WTC11 (cell line): ENCODE results near the gene YES1. TPM values are rescaled to one million over a fixed set of nuclear protein-coding genes. Genes with fewer than 3 reads are reported as not detected.

Experiments
- ATAC-seq: fragments of 200-7000 bp; cut with Tn5 transposase; 2 replicates; pipeline ENCODE4 v1.10.0; 2021; ENCODE audit warnings: mild to moderate bottlenecking, moderate library complexity
- CTCF ChIA-PET: fragments of 300-600 bp; sonication (Branson Sonifier 250); formaldehyde crosslinking; loops from one replicate; lab custom pipeline; 2021; ENCODE audit warnings: antibody characterized with exemption; lab: Charles Lee
- POLR2A ChIA-PET: fragments of 350-600 bp; sonication (Branson Sonifier 250); formaldehyde crosslinking; loops from one replicate; lab custom pipeline; 2021; ENCODE audit warnings: antibody characterized with exemption; lab: Charles Lee
- DNase-seq: peaks from one replicate; pipeline ENCODE4 v3.0.0; 2021; ENCODE audit warnings: low spot score
- H3K27ac Mint-ChIP-seq: 2 replicates; pipeline ENCODE4 v1.8.0; 2021; ENCODE audit warnings: mixed read lengths
- H3K27me3 Mint-ChIP-seq: 2 replicates; pipeline ENCODE4 v1.8.0; 2021; ENCODE audit warnings: low read depth, mild to moderate bottlenecking, moderate library complexity, mixed read lengths
- H3K36me3 Mint-ChIP-seq: 2 replicates; pipeline ENCODE4 v1.8.0; 2021; ENCODE audit warnings: mixed read lengths
- H3K4me1 Mint-ChIP-seq: 2 replicates; pipeline ENCODE4 v1.8.0; 2022; ENCODE audit warnings: mixed read lengths
- H3K4me3 Mint-ChIP-seq: 2 replicates; pipeline ENCODE4 v1.8.0; 2021; ENCODE audit warnings: mild to moderate bottlenecking, moderate library complexity, mixed read lengths
- H3K9me3 Mint-ChIP-seq: 2 replicates; pipeline ENCODE4 v1.8.0; 2021; ENCODE audit warnings: mixed read lengths
- ARID4B ChIP-seq: sonication (generic); formaldehyde crosslinking; IDR thresholded peaks from 2 replicates; pipeline ENCODE4 v1.8.0; 2023; ENCODE audit warnings: missing genetic modification reagents, mild to moderate bottlenecking, borderline replicate concordance
- ATF1 ChIP-seq: sonication (generic); formaldehyde crosslinking; IDR thresholded peaks from 2 replicates; pipeline ENCODE4 v1.8.1; 2023; ENCODE audit warnings: mild to moderate bottlenecking, moderate library complexity, missing genetic modification reagents
- CREM ChIP-seq: sonication (generic); formaldehyde crosslinking; IDR thresholded peaks from 2 replicates; pipeline ENCODE4 v1.8.1; 2022; ENCODE audit warnings: mild to moderate bottlenecking, missing genetic modification reagents, moderate library complexity
- CTCF ChIP-seq: fragments of 200-600 bp; IDR thresholded peaks from 2 replicates; pipeline ENCODE4 v1.8.0; 2022; ENCODE audit warnings: antibody characterized with exemption
- E2F5 ChIP-seq: sonication (generic); formaldehyde crosslinking; IDR thresholded peaks from 2 replicates; pipeline ENCODE4 v1.8.1; 2022; ENCODE audit warnings: mild to moderate bottlenecking, moderate library complexity, missing genetic modification reagents
- JAZF1 ChIP-seq: fragments of 250-450 bp; sonication (Bioruptor Pico); IDR thresholded peaks from 2 replicates; pipeline ENCODE4 v1.9.0; 2021; ENCODE audit warnings: moderate library complexity, mild to moderate bottlenecking, inconsistent platforms
- JUN ChIP-seq: sonication (generic); formaldehyde crosslinking; IDR thresholded peaks from 2 replicates; pipeline ENCODE4 v1.8.0; 2023; ENCODE audit warnings: mild to moderate bottlenecking, missing genetic modification reagents
- MAX ChIP-seq: sonication (generic); formaldehyde crosslinking; IDR thresholded peaks from 2 replicates; pipeline ENCODE4 v1.8.0; 2022; ENCODE audit warnings: mild to moderate bottlenecking, missing genetic modification reagents
- NR1H2 ChIP-seq: sonication (generic); formaldehyde crosslinking; IDR thresholded peaks from 2 replicates; pipeline ENCODE4 v1.9.0; 2021; ENCODE audit warnings: mild to moderate bottlenecking, moderate library complexity, missing genetic modification reagents
- PRRX2 ChIP-seq: fragments of 250-450 bp; sonication (Bioruptor Pico); IDR thresholded peaks from 2 replicates; pipeline ENCODE4 v1.8.0; 2021; ENCODE audit warnings: mild to moderate bottlenecking
- RORB ChIP-seq: fragments of 250-450 bp; sonication (Bioruptor Pico); IDR thresholded peaks from 2 replicates; pipeline ENCODE4 v1.9.0; 2021; ENCODE audit warnings: mild to moderate bottlenecking
- SP1 ChIP-seq: sonication (generic); formaldehyde crosslinking; conservative IDR thresholded peaks from 2 replicates; pipeline ENCODE4 v1.8.1; 2022; ENCODE audit warnings: missing genetic modification reagents
- TEAD1 ChIP-seq: sonication (generic); formaldehyde crosslinking; IDR thresholded peaks from 2 replicates; pipeline ENCODE4 v1.8.0; 2022; ENCODE audit warnings: mild to moderate bottlenecking, missing genetic modification reagents
- TEAD4 ChIP-seq: sonication (generic); formaldehyde crosslinking; IDR thresholded peaks from 2 replicates; pipeline ENCODE4 v1.8.0; 2022; ENCODE audit warnings: mild to moderate bottlenecking, missing genetic modification reagents
- USF2 ChIP-seq: sonication (generic); formaldehyde crosslinking; IDR thresholded peaks from 2 replicates; pipeline ENCODE4 v1.8.1; 2023; ENCODE audit warnings: mild to moderate bottlenecking, missing genetic modification reagents, moderate library complexity
- ZNF121 ChIP-seq: sonication (generic); formaldehyde crosslinking; IDR thresholded peaks from 2 replicates; pipeline ENCODE4 v1.8.0; 2023; ENCODE audit warnings: missing genetic modification reagents
- ZNF219 ChIP-seq: sonication (generic); formaldehyde crosslinking; IDR thresholded peaks from 2 replicates; pipeline ENCODE4 v1.8.0; 2023; ENCODE audit warnings: missing genetic modification reagents, mild to moderate bottlenecking, borderline replicate concordance
- ZNF232 ChIP-seq: sonication (generic); formaldehyde crosslinking; IDR thresholded peaks from 2 replicates; pipeline ENCODE4 v1.8.0; 2022; ENCODE audit warnings: mild to moderate bottlenecking, missing genetic modification reagents
- ZNF423 ChIP-seq: fragments of 250-450 bp; sonication (Bioruptor Pico); IDR thresholded peaks from 2 replicates; pipeline ENCODE4 v2.1.2; 2022; ENCODE audit warnings: mild to moderate bottlenecking, moderate library complexity
- ZNF512 ChIP-seq: sonication (generic); formaldehyde crosslinking; IDR thresholded peaks from 2 replicates; pipeline ENCODE4 v1.8.1; 2022; ENCODE audit warnings: missing genetic modification reagents, borderline replicate concordance
- ZNF532 ChIP-seq: fragments of 250-450 bp; sonication (Bioruptor Pico); IDR thresholded peaks from 2 replicates; pipeline ENCODE4 v1.9.0; 2021; ENCODE audit warnings: mild to moderate bottlenecking, borderline replicate concordance
- ZNF671 ChIP-seq: fragments of 250-450 bp; sonication (Bioruptor Pico); IDR thresholded peaks from 2 replicates; pipeline ENCODE4 v1.8.0; 2021; ENCODE audit warnings: mild to moderate bottlenecking
- total RNA-seq: library from RNA; stranded (reverse); gene quantifications from 3 replicates; pipeline ENCODE4 v1.2.3, GENCODE V29; 2021

Gene YES1
- total RNA-seq, 1 experiment from 2014 or later, result 113 TPM

- Mint-ChIP-seq H3K27me3 (no peaks in the 10 kb centered on the region; the same call in 1 of the 2 replicates), H3K4me1 (peaks cover 8% of the 10 kb centered on the region), H3K4me3 (peak within 1 kb of the TSS; percentile 63), H3K36me3 (peaks cover 8% of the 10 kb centered on the region), H3K9me3 (no peaks in the 10 kb centered on the region), H3K27ac (no peak within 1 kb of the TSS)
- DNase-seq (peak; percentile 95), ATAC-seq (peak; percentile 95)
- ChIA-PET POLR2A (interaction anchor here (1.0 to 2.0 kb wide), 4 partner anchors 25 to 120 kb away, joined by 3 to 10 read pairs (median 4); partner anchors contain the start of gene TYMS), CTCF (interaction anchor here (0.6 to 1.8 kb wide), 37 partner anchors 10 to 271 kb away, joined by 3 to 50 read pairs (median 5); partner anchors contain the start of gene TYMS)
- 0 out of 2 replicates have a peak, but pooled peaks have one; percentile 35 for TF ChIP-seq CREM (CRISPR knock-in tag)
- TF ChIP-seq SP1 (CRISPR knock-in tag), result 0 out of 2 replicates have a peak, but pooled peaks have one; percentile 59
- TF ChIP-seq ATF1 (CRISPR knock-in tag), result no peak
- TF ChIP-seq NR1H2 (CRISPR knock-in tag), result no peak
- no peak for TF ChIP-seq ZNF121 (CRISPR knock-in tag)
- TF ChIP-seq USF2 (CRISPR knock-in tag), result peak; percentile 54; the same call in 1 of the 2 replicates
- TF ChIP-seq ZNF512 (CRISPR knock-in tag), result no peak
- no peak for TF ChIP-seq PRRX2 (CRISPR knock-in tag)
- peak; percentile 90 for TF ChIP-seq ZNF423 (CRISPR knock-in tag)
- no peak; the same call in 1 of the 2 replicates for TF ChIP-seq JUN
- TF ChIP-seq JAZF1, result no peak
- TF ChIP-seq ZNF232, result peak; percentile 65
- TF ChIP-seq CTCF, result peak; percentile 91
- peak; percentile 69; the same call in 1 of the 2 replicates for TF ChIP-seq MAX (CRISPR knock-in tag)
- peak; percentile 81; the same call in 1 of the 2 replicates for TF ChIP-seq ZNF219 (CRISPR knock-in tag)
- TF ChIP-seq ARID4B (CRISPR knock-in tag), result peak; percentile 88
- no peak for TF ChIP-seq ZNF532 (CRISPR knock-in tag)
- TF ChIP-seq ZNF671 (CRISPR knock-in tag), result no peak
- peak; percentile 66 for TF ChIP-seq E2F5 (CRISPR knock-in tag)
- TF ChIP-seq RORB (CRISPR knock-in tag), result no peak
- TF ChIP-seq TEAD4 (CRISPR knock-in tag), result peak; percentile 87
- TF ChIP-seq TEAD1 (CRISPR knock-in tag), result peak; percentile 84
Observed at GRCh38 chr18:712401-713134, 99.5 kb downstream of the YES1 start, which contains the start of gene ENOSF1. TSS of gene ENOSF1 (minus strand) at chr18:712630. CDS start at chr18:712587, 43 bp downstream.
